HG03139 (cell line): Measurements from ENCODE around the gene MPG.
A peak's percentile ranks its signal among the peaks of the same experiment; 100 is the strongest.
"Not testable (repeated sequence)": the region's sequence is repeated elsewhere in the genome, so short reads cannot be mapped to it uniquely, and the experiment has no call there.

ENCODE experiments used
- ATAC-seq: cut with Tn5 transposase; IDR thresholded peaks from one replicate; pipeline ENCODE4 v1.9.1; 2021; ENCODE audit not compliant: unreplicated experiment

The MPG gene, protein sequence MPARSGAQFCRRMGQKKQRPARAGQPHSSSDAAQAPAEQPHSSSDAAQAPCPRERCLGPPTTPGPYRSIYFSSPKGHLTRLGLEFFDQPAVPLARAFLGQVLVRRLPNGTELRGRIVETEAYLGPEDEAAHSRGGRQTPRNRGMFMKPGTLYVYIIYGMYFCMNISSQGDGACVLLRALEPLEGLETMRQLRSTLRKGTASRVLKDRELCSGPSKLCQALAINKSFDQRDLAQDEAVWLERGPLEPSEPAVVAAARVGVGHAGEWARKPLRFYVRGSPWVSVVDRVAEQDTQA

GRCh38 chr16:77807-78443 lies at the start of gene MPG:
Gene MPG, plus strand, starts transcription at chr16:78225. Its CDS starts 85 bp downstream, at chr16:78310.
- peak; percentile 62 for ATAC-seq

GRCh38 chr16:30627-31026 lies 47.4 kb upstream of the MPG start:
- ATAC-seq: not testable (repeated sequence)

DNA sequence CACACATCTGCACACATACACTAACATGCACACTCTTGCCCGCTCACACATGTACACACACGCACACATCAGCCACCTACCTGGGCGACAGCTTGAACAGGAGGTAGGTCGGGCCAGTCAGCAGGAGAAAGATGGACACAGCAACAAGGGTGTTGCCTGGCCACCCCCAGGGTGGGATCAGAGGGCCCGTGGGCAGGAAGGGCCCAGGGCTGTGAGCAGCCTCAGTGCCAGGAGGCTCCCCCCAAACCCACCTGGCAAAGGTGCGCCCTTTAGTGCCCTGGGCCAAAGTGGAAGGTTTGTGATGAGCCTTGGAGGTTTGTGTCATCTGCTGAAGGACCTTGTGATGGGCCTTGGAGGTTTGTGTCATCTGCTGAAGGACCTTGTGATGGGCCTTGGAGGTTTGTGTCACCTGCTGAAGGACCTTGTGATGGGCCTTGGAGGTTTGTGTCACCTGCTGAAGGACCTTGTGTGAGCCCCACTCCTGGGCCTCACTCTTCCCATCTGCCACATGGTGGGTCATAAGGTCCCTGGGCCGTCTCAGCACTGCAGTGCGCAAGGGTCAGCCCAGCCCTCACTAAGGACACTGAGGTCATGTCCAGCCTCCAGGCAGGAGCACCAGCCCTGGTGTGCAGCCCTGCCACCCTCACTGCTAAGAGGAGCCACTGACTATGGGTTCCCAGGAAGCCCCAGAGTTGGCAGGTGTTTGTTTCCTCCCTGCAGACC lies 44.7 kb upstream of the MPG start:
- not testable (repeated sequence) for ATAC-seq

DNA sequence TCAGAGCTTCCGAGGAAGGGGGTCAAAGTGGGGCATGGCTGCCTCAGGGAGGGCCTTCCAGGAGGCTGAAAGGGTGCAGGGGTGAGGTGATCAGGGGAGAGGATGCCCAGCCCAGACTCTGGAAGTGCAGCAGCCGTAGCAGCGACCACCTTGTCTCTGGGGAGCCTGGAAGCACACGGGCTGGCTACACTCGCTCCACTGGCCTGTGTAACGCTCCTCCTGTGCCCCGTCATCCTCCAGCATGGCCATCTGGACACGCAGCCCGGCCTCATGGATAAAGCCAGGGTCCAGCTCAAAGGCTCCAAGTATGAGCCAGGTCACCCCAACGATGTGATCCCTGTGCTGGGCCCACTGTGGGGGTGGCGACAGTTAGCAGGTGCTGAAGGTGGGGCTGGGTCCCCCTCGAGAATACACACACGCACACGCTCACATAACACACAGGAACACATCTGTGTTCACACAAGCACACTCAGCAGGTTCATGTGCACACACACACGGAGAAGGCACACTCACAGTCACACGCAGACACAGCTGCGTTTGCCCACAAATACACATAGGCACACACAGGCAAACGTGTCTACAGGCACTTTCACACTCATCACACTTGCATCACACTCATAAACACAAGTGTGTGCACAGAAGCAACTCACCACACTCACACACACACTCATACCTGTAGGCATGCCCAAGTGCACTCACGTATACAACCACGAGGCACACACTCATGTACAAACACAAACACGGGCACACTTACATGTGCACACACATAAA lies 44.0 kb upstream of the MPG start:
- no peak for ATAC-seq

DNA sequence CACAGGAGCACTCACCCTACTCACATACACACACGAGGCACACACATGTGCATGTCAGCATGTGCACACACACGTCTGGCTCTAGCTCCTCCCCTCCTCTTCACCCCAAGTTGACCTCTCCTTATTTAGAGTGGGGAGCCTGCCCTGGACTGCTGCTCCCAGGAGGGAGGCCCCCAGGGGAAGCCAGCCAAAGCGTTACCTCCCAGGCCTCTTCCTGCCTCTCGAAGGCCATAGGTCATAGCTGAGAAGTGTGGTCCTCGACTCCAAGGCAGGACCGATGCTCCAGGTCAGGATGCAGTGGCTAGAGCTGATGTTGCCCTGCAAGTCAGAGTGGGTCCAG lies 43.4 kb upstream of the MPG start:
- ATAC-seq: no peak

GRCh38 chr16:35011-35677 lies 42.9 kb upstream of the MPG start:
- ATAC-seq: no peak

DNA sequence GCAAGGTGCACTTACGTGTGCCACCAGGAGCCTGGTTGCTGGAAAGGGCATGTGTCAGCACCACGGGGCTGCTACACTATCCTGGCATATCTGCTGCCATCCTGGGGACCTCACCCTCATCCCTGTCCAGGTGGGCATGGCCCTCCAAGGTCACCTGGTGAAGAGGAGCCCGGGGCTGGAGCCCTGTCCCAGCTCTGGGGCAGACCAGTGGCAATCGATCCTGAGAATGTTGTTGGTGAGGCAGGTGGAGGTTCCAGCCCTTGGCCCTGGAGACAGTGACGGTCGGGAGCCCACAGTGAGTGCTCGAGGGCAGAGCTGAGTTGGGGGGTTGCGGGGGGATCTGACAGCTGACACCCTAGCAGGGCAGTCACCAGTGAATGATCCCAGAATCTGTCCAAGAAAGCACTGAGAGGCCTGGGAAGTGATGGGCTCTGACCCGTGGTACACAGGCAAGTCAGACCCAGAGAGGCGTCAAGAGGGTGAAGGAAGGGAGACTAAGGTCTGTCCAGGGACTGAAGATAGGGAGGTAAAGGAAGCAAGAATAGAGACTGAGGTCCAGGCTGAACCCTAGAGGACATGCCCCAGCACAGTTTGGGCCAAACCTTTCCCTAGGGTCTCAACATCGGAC lies 42.2 kb upstream of the MPG start:
- no peak for ATAC-seq

DNA sequence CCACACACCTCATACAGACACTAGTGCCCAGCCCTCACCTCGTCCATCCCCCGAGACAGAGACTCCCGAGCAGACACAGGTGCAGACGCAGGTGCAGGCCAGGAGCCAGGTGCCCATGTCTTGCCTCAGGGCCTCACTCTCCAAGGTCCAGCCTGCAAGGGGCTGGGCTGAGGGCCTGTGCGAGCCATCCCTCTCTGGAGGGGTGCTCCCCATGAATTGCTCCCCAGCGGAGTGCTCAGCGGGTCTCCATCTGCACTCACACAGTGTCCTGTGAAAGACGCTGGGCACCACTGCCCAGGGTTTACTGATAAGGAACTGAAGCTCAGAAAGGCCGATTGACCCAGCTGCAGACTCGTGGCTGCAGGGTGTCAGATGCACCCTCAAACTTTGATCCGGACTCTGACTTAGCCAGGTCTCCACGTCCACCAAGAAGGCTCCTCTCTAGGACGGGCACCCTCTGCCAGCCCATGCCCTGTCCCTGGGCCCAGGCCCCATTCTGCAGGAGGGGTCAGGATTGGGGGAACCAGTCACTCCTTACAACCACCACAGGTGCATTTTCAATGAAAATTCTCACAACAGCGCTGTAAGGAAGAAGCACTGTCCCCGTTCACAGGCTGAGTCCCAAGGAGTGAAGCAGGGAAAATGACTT lies 41.6 kb upstream of the MPG start:
- ATAC-seq: no peak

GRCh38 chr16:37511-37910 lies 40.5 kb upstream of the MPG start:
- ATAC-seq: no peak

- not testable (repeated sequence) for ATAC-seq
Observed at GRCh38 chr16:38206-38605, 39.8 kb upstream of the MPG start.

DNA sequence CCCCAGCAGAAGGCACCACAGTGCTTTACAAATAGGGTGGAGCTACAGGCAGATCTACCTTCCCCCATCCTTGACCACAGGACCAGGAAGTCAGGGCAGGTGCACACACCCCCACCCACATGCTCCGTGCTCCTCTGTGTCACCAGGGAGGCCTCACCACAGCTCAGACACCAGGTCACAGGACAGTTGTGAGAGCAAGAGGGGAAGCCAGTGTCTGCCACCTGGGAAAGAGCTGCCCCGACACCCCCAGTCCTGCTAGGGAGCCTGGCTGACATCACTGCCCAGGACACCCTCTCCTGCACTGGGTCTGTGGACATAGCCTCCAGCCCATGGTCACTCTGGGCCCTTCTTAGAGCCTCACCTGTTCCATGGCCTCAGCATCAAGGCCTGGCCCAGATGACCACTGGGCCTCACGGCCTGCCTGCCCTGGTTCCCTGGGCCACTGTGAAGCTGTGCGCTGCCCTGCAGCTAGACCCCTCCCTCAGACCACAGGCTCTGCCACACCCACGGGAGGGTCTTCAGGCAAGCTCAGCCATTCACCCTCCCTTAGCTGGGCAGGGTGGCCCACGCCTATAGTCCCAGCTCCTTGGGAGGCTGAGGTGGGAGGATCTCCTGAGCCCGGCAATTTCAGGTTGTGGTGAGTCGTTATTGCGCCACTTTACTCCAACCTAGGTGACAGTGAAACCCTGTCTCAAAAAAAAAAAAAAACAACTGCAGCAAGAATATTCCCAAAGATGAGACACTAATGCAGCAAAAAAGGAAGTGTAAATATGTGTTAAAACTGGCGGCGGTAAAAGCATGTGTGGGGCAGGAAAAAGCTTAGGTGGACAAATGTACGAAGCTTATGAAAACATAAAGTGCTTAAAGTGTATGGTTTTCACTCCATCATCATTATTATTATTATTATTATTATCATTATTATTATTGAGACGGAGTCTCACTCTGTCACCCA lies 38.8 kb upstream of the MPG start:
- ATAC-seq: peak; percentile 73

DNA sequence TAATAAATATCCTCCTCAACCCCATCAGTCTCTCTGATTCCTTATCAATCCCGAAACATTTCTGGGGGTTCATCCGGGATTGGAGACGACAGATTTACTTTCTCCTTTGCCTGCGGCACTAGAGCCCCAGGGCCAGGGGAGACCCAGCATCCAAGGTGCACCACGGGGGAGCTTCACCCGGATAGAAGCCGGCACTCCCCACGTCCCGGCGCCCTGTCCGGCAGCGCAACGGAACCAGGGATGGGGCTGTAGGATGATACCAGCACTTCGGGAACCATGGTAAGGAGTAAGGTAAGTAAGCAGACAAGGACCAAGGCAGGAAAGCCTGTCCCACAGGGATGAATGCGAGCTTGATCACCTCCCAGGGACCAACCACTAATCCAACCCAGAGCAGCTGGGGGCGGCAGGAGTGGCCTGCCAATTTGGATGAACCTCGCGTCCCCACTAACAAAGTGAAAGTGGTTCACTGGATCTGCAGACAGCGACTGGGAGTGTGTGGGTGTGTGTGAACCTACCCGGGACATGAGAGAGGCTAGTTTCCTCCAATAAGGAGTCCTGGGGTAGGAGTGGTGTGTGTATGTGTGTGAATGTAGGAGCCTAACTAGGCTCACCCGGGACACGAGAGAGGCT lies 36.5 kb upstream of the MPG start:
- no peak for ATAC-seq

- no peak for ATAC-seq
Observed at GRCh38 chr16:42069-42457, 36.0 kb upstream of the MPG start.

DNA sequence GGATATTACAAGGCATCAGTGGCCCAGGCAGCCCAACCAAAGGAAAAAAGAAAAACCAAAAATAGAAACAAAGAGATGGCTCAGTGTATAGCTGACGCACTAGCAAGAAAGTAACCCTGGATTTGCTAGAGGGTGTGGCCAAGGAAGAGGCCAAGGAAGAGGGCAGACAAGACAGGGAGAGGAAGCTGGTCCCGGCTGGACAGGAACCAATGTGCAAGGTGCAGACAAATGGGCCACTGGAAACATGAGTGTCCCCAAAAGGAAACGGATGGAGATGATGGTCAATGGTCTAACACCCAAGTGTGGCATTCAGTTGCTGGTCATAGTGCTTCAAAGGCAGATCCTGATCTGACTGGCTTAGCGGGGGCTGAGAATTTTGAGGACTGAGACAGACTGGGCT lies 35.3 kb upstream of the MPG start:
- no peak for ATAC-seq

- no peak for ATAC-seq
Observed at GRCh38 chr16:43294-43693, 34.7 kb upstream of the MPG start.

DNA sequence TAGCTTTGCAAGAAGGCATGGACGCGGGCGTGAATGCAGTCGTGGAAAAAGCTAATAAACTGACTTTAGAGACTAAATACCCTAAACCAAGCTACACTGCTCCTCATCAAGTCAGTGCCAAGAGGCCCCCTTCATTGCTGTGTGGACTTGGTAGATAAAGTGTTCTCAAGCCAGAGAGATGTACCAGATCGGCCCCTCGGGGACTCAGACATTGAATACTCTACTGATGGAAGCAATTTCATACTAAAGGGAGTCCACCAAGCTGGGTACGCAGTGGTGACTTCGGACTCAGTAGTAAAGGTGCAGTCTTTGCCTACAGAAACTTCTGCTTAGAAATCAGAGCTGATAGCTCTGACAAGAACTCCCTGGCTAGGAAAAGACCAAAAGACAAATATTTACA lies 33.4 kb upstream of the MPG start:
- ATAC-seq: no peak

GRCh38 chr16:45454-45853 lies 32.6 kb upstream of the MPG start:
- no peak for ATAC-seq

- ATAC-seq: not testable (repeated sequence)
Observed at GRCh38 chr16:46510-46909, 31.5 kb upstream of the MPG start.
